ENCODE data around the gene ITGB4.

The ITGB4 gene

GRCh38 chr17:75720656-75721462, at the start of gene ITGB4:
Gene ITGB4, plus strand, starts transcription at chr17:75721459. Its CDS starts 3,245 bp downstream, at chr17:75724704.
- in situ Hi-C loops (cut with HindIII; ENCODE audit: low sequenced_read_pairs), result no loop called here

GRCh38 chr17:75672011-75672410, 49.2 kb upstream of the ITGB4 start:
- in situ Hi-C loops (cut with HindIII; ENCODE audit: low sequenced_read_pairs), result no loop called here

GRCh38 chr17:75673487-75673886, 47.8 kb upstream of the ITGB4 start:
- in situ Hi-C loops (cut with HindIII; ENCODE audit: low sequenced_read_pairs), result no loop called here

- in situ Hi-C loops (cut with HindIII; ENCODE audit: low sequenced_read_pairs), result no loop called here
Observed at GRCh38 chr17:75676461-75676860, 44.8 kb upstream of the ITGB4 start.

GRCh38 chr17:75679706-75680211, 41.5 kb upstream of the ITGB4 start:
- in situ Hi-C loops (cut with HindIII; ENCODE audit: low sequenced_read_pairs), result loop anchor here (5.0 kb wide), 1 partner anchor 63 kb away; no protein-coding TSS in a partner anchor

- in situ Hi-C loops (cut with HindIII; ENCODE audit: low sequenced_read_pairs), result loop anchor here (5.0 kb wide), 1 partner anchor 62 kb away; no protein-coding TSS in a partner anchor
Observed at GRCh38 chr17:75680431-75680830, 40.8 kb upstream of the ITGB4 start.

GRCh38 chr17:75681289-75681688, 40.0 kb upstream of the ITGB4 start:
- in situ Hi-C loops (cut with HindIII; ENCODE audit: low sequenced_read_pairs), result loop anchor here (5.0 kb wide), 1 partner anchor 61 kb away; no protein-coding TSS in a partner anchor

GRCh38 chr17:75683583-75683982, 37.7 kb upstream of the ITGB4 start:
- in situ Hi-C loops (cut with HindIII; ENCODE audit: low sequenced_read_pairs), result loop anchor here (5.0 kb wide), 1 partner anchor 59 kb away; no protein-coding TSS in a partner anchor

GRCh38 chr17:75684249-75684648, 37.0 kb upstream of the ITGB4 start:
- in situ Hi-C loops (cut with HindIII; ENCODE audit: low sequenced_read_pairs), result loop anchor here (5.0 kb wide), 1 partner anchor 58 kb away; no protein-coding TSS in a partner anchor

GRCh38 chr17:75684924-75685323, 36.3 kb upstream of the ITGB4 start:
- in situ Hi-C loops (cut with HindIII; ENCODE audit: low sequenced_read_pairs), result loop anchor here (5.0 kb wide), 1 partner anchor 57 kb away; no protein-coding TSS in a partner anchor

- in situ Hi-C loops (cut with HindIII; ENCODE audit: low sequenced_read_pairs), result no loop called here
Observed at GRCh38 chr17:75685499-75685898, 35.8 kb upstream of the ITGB4 start.

- in situ Hi-C loops (cut with HindIII; ENCODE audit: low sequenced_read_pairs), result no loop called here
Observed at GRCh38 chr17:75688209-75688825, 32.9 kb upstream of the ITGB4 start.

- in situ Hi-C loops (cut with HindIII; ENCODE audit: low sequenced_read_pairs), result no loop called here
Observed at GRCh38 chr17:75689441-75689873, 31.8 kb upstream of the ITGB4 start.

GRCh38 chr17:75691371-75691791, 29.9 kb upstream of the ITGB4 start:
- in situ Hi-C loops (cut with HindIII; ENCODE audit: low sequenced_read_pairs), result no loop called here

- in situ Hi-C loops (cut with HindIII; ENCODE audit: low sequenced_read_pairs), result no loop called here
Observed at GRCh38 chr17:75691801-75692626, 29.2 kb upstream of the ITGB4 start.

- in situ Hi-C loops (cut with HindIII; ENCODE audit: low sequenced_read_pairs), result no loop called here
Observed at GRCh38 chr17:75692976-75693375, 28.3 kb upstream of the ITGB4 start.

GRCh38 chr17:75693500-75694481, 27.5 kb upstream of the ITGB4 start:
- in situ Hi-C loops (cut with HindIII; ENCODE audit: low sequenced_read_pairs), result no loop called here

- in situ Hi-C loops (cut with HindIII; ENCODE audit: low sequenced_read_pairs), result no loop called here
Observed at GRCh38 chr17:75694536-75694935, 26.7 kb upstream of the ITGB4 start.

GRCh38 chr17:75695141-75695829, 26.0 kb upstream of the ITGB4 start:
- in situ Hi-C loops (cut with HindIII; ENCODE audit: low sequenced_read_pairs), result no loop called here

All from endothelial cell of hepatic sinusoid (primary cell).